Activated naive CD4-positive, alpha-beta T cell treated with anti-CD3 and anti-CD28 coated beads, Interleukin-2, amount 10 ng/mL, durations not matched to agents 5 hours and 36 hours (primary cell): Measurements from ENCODE around the gene PTBP3. TPM values are rescaled to one million over a fixed set of nuclear protein-coding genes. Genes with fewer than 3 reads are reported as not detected.

ENCODE experiments used
- total RNA-seq, 2 experiments: library from RNA; stranded (reverse); gene quantifications; one replicate each; pipeline ENCODE4 v1.2.3, GENCODE V29; 2021

PTBP3 gene, protein sequence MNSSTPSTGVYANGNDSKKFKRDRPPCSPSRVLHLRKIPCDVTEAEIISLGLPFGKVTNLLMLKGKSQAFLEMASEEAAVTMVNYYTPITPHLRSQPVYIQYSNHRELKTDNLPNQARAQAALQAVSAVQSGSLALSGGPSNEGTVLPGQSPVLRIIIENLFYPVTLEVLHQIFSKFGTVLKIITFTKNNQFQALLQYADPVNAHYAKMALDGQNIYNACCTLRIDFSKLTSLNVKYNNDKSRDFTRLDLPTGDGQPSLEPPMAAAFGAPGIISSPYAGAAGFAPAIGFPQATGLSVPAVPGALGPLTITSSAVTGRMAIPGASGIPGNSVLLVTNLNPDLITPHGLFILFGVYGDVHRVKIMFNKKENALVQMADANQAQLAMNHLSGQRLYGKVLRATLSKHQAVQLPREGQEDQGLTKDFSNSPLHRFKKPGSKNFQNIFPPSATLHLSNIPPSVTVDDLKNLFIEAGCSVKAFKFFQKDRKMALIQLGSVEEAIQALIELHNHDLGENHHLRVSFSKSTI
- total RNA-seq: 100 to 1,000 TPM; 133 to 149 TPM

GRCh38 chr9:112332977-112333638 lies at the start of gene PTBP3:
PTBP3 (minus strand) TSS chr9:112333619; CDS start chr9:112297865, 35,754 bp downstream.

DNA sequence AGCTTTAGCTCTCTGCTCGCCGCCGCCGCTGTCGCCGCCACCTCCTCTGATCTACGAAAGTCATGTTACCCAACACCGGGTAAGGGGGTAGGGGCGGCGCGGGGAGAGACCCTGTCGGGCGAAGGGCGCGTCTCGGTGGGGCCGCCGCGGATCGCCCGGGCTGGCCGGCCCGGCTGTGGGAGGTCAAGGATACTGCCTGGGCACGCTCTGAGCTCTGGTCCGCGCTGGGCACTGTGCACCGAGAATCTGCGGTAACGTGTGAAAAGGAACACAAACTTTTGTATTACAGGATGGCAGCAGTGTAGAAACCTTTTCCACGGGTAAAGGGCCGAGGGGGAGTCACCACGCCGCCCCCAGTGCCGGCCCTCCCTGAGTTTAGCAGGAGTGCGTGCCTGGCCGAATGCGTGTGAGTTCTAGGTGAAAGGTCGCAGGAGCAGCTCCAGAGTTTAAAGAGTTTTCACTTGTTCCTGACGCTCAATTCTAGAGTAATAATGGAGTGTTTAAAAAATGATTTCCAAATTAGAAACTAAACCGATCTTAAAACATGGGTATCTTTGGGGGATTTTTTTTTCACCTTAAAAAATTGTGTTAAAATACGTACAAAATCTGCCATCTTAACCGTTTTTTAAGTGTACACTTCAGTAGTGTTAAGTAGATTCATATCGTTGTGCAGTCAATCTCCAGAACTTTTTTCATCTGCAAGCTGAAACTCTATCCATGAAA lies 46.8 kb upstream of the PTBP3 start, which contains the start of gene HSDL2:
TSS of gene HSDL2 (plus strand) at position 7 of the 723 bp plus-strand sequence. CDS start at position 63, 56 bp downstream.

DNA sequence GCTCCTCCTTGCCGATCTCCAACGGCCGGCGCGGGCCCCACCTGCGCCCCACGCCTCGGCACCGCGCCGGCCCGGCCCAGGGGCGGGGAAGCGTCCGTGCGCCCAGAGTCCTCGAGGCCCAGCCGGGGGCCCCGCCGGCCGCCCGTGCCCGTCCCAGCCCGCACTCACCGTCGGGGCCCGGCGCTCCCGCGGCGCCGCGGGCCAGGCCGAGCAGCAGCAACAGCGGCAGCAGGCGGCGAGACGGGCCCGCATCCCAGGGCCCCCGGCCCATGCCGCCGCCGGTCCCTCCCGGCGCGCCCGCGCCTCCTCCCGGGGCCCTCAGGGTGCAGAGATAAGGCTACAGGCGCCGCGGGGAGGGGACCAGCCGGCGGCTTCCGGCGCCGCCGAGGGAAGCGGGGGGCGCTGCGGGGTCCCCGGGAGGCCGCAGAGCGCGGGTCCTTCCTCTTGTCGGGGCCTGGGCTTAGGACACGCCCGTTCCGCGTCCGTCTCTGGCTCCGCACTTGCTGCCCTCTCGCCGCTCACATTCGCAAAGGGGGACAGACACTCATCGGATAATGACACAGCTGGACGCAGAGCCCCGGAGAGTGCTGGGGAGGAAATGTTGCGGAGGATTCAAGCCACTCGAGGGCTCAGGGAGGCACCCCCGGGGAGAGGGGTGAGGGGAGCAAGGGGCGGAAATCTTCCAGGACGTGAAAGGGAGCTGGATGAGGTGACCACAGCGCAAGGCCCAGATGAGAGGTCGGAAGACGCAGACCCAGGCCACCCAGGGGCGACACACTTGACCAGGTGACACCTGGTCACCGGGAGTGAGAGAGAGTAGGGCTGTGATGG lies 158.2 kb downstream of the PTBP3 start, which contains the start of gene SUSD1:
TSS of gene SUSD1 (minus strand) at position 333 of the 831 bp plus-strand sequence. CDS start at position 271, 62 bp downstream.

Other genes starting within 250 kb of the PTBP3 start
- 1 to 10 TPM; 8.3 to 9.9 TPM for gene SUSD1, start 158.3 kb downstream of the PTBP3 start, total RNA-seq
- 10 to 100 TPM; 12.6 to 16.3 TPM for gene HSDL2, start 46.5 kb upstream of the PTBP3 start, total RNA-seq
- gene KIAA1958, start 153.2 kb upstream of the PTBP3 start, total RNA-seq: 1 to 10 TPM; 6.8 to 7.2 TPM